Endothelial cell of umbilical vein (primary cell): ENCODE results near the gene NEO1. TPM values are rescaled to one million over a fixed set of nuclear protein-coding genes. Genes with fewer than 3 reads are reported as not detected.

Source experiments
- BruUV-seq: library from RNA; stranded (reverse); fragments of 400-500 nt; replicated peaks from 2 replicates; lab custom pipeline; 2021; lab: Mats Ljungman, UMichigan
- CTCF ChIA-PET: fragments of 300-600, 350-600 bp; sonication (Branson Sonifier 250); formaldehyde crosslinking; loops from one replicate; lab custom pipeline; 2021; ENCODE audit warnings: antibody characterized with exemption, inconsistent platforms; lab: Charles Lee
- POLR2A ChIA-PET: fragments of 300-600, 350-600 bp; sonication (Branson Sonifier 250); formaldehyde crosslinking; loops from one replicate; lab custom pipeline; 2021; ENCODE audit warnings: antibody characterized with exemption, inconsistent platforms; lab: Charles Lee
- DNase-seq: peaks from one replicate; pipeline ENCODE4 v3.0.0-alpha.2; 2011; ENCODE audit warnings: low read depth, low spot score
- FAIRE-seq: peaks from 2 replicates; lab custom pipeline; 2011; peaks lifted over from hg19 to GRCh38; lab: Jason Lieb, UNC
- H2AFZ ChIP-seq: 2 replicates; pipeline ENCODE4 v1.6.0; 2012; ENCODE audit warnings: low read depth, low read length, control low read depth, inconsistent platforms
- H3K27ac ChIP-seq: 2 replicates; pipeline ENCODE4 v1.5.1; 2011; ENCODE audit warnings: low read depth, mild to moderate bottlenecking, control low read depth, low read length, moderate library complexity; ENCODE audit not compliant: insufficient read depth
- H3K27me3 ChIP-seq, 2 experiments: 2 replicates each; pipeline versions ENCODE4 v1.6.0 to v1.6.1; 2011; ENCODE audit warnings: low read length in 2 of 2, mixed read lengths in 1 of 2; ENCODE audit not compliant: control insufficient read depth in 2 of 2, insufficient read depth in 2 of 2
- H3K36me3 ChIP-seq, 2 experiments: 2 replicates in 1 of 2; 3 replicates in 1 of 2; pipeline ENCODE4 v1.5.1; 2011; ENCODE audit warnings: low read length in 2 of 2, mild to moderate bottlenecking in 1 of 2, moderate library complexity in 1 of 2; ENCODE audit not compliant: control insufficient read depth in 2 of 2, insufficient read depth in 2 of 2; ENCODE audit errors: extremely low read depth in 1 of 2
- H3K4me1 ChIP-seq: 3 replicates; pipeline ENCODE4 v1.5.1; 2011; ENCODE audit warnings: mild to moderate bottlenecking, low read length; ENCODE audit not compliant: control insufficient read depth, insufficient read depth; ENCODE audit errors: extremely low read depth
- H3K4me2 ChIP-seq: 2 replicates; pipeline ENCODE4 v1.6.1; 2011; ENCODE audit warnings: low read length, control low read depth, mixed read lengths; ENCODE audit not compliant: insufficient read depth
- H3K4me3 ChIP-seq, 3 experiments: fragments of 200-600 bp in 1 of 3; sonication (generic), shearing (Covaris generic) in 1 of 3; replicated peaks in 1 of 3; 2 replicates each; pipeline ENCODE4 v1.5.1; 2011 to 2016; ENCODE audit warnings: control low read depth in 3 of 3, low read length in 3 of 3, mild to moderate bottlenecking in 2 of 3, inconsistent platforms in 1 of 3, low read depth in 1 of 3, moderate library complexity in 1 of 3; ENCODE audit not compliant: insufficient read depth in 1 of 3
- H3K79me2 ChIP-seq: 2 replicates; pipeline ENCODE4 v1.6.0; 2012; ENCODE audit warnings: low read length, inconsistent platforms; ENCODE audit not compliant: control insufficient read depth, insufficient read depth
- H3K9ac ChIP-seq: replicated peaks from 2 replicates; pipeline ENCODE3; 2011; ENCODE audit warnings: low read length, control low read depth; ENCODE audit not compliant: insufficient read depth; ENCODE audit errors: extremely low read depth
- H3K9me1 ChIP-seq: replicated peaks from 3 replicates; pipeline ENCODE4 v1.6.0; 2011; ENCODE audit warnings: mild to moderate bottlenecking, low read length; ENCODE audit not compliant: control insufficient read depth, insufficient read depth; ENCODE audit errors: extremely low read depth
- H3K9me3 ChIP-seq: replicated peaks from 2 replicates; pipeline ENCODE4 v1.5.1; 2012; ENCODE audit warnings: low read length, inconsistent platforms; ENCODE audit not compliant: control insufficient read depth, insufficient read depth
- H4K20me1 ChIP-seq: replicated peaks from 2 replicates; pipeline ENCODE3; 2011; ENCODE audit warnings: mild to moderate bottlenecking, low read length; ENCODE audit not compliant: control insufficient read depth, insufficient read depth; ENCODE audit errors: extremely low read depth
- CTCF ChIP-seq, 2 donors: IDR thresholded peaks; 1 replicate in 1 of 2; 2 replicates in 1 of 2; pipeline ENCODE4 v1.5.1; 2011; ENCODE audit warnings: low read length in 2 of 2, mild to moderate bottlenecking in 2 of 2, moderate library complexity in 2 of 2, control low read depth in 1 of 2, inconsistent platforms in 1 of 2, low read depth in 1 of 2; ENCODE audit not compliant: insufficient read depth in 1 of 2; ENCODE audit errors: extremely low read depth in 1 of 2
- EZH2 ChIP-seq: IDR thresholded peaks from 2 replicates; pipeline ENCODE4 v1.6.1; 2012; ENCODE audit warnings: borderline replicate concordance, low read depth, mild to moderate bottlenecking, moderate library complexity, low read length, inconsistent platforms; ENCODE audit not compliant: severe bottlenecking
- GATA2 ChIP-seq: IDR thresholded peaks from 2 replicates; pipeline ENCODE4 v1.7.0; 2011; ENCODE audit warnings: low read depth, mild to moderate bottlenecking, moderate library complexity, mixed read lengths, low read length; ENCODE audit not compliant: insufficient read length, insufficient read depth
- POLR2A ChIP-seq: IDR thresholded peaks from 2 replicates; pipeline ENCODE4 v1.6.1; 2012; ENCODE audit warnings: low read depth, mild to moderate bottlenecking, control low read depth, low read length
- dilution Hi-C: fragments of 300-500 bp; cut with MboI; formaldehyde crosslinking; loops from one replicate; pipeline ENCODE4 v1.15.0; 2019; ENCODE audit warnings: low sequenced_read_pairs; ENCODE audit not compliant: extremely low pct_ligation_motif_present
- intact Hi-C: fragments of 100-400 bp; cut with micrococcal nuclease; formaldehyde crosslinking; loops from one replicate; pipeline ENCODE4 v1.10.0; 2022
- polyA plus RNA-seq, 4 experiments: library from polyadenylated mRNA; depleted of rRNA in 3 of 4; stranded (reverse) in 3 of 4; unstranded in 1 of 4; fragments of >200 nt; gene quantifications; 2 replicates each; pipeline versions ENCODE4 v1.2.1 to v1.2.3, GENCODE V29; 2011 to 2012; ENCODE audit warnings: missing spikeins in 1 of 4
- total RNA-seq: library from RNA; stranded (reverse); gene quantifications from 2 replicates; pipeline ENCODE4 v1.2.3, GENCODE V29; 2021

NEO1 gene
- total and polyA plus RNA-seq, 2 donors (not counting 3 experiments of a cell fraction or from before 2014, with no cell fraction given) = 0.12 to 0.35 TPM

GRCh38 chr15:73282567-73283365, 230.5 kb downstream of the NEO1 start:
- Histone ChIP-seq H3K27me3 (peaks cover 0 to 3% of the 10 kb centered on the region in 2 experiments), H3K4me2 (no peak overlapping the region), H3K4me1 (no peaks in the 10 kb centered on the region), H3K79me2 (no peaks in the 10 kb centered on the region), H3K27ac (no peak overlapping the region), H4K20me1 (no peaks in the 10 kb centered on the region), H3K36me3 (no peaks in the 10 kb centered on the region), H3K4me3 (no peak overlapping the region), H3K9ac (no peak overlapping the region), H3K9me1 (no peaks in the 10 kb centered on the region), H2AFZ (no peak overlapping the region), H3K9me3 (no peaks in the 10 kb centered on the region)
- POLR2A ChIA-PET = no interaction called here
- CTCF ChIA-PET = interaction anchor here (0.6 to 4.2 kb wide), 6 partner anchors 9 to 354 kb away, joined by 3 to 20 read pairs (median 6); no protein-coding TSS in a partner anchor
- FAIRE-seq = no peak
- dilution Hi-C loops (no loop called here), intact Hi-C loops (no loop called here)
- DNase-seq = no peak
- no peak for TF ChIP-seq POLR2A
- TF ChIP-seq EZH2 = no peak
- no peak for TF ChIP-seq CTCF (IDR thresholded peaks at IDR 0.05; ENCODE audit: extremely low read depth in 1 of 2, insufficient read depth in 1 of 2, low read depth in 1 of 2, low read length in 2 of 2)
- TF ChIP-seq GATA2 = no peak
- BruUV-seq = no TSS peak
